HG03439 (cell line): ENCODE data around the gene CXCL13.
"Not testable (repeated sequence)": the region's sequence is repeated elsewhere in the genome, so short reads cannot be mapped to it uniquely, and the experiment has no call there.

Experiments used
- ATAC-seq: cut with Tn5 transposase; IDR thresholded peaks from one replicate; pipeline ENCODE4 v1.9.1; 2021; ENCODE audit warnings: mild to moderate bottlenecking, moderate library complexity; ENCODE audit not compliant: unreplicated experiment

CXCL13 gene

DNA sequence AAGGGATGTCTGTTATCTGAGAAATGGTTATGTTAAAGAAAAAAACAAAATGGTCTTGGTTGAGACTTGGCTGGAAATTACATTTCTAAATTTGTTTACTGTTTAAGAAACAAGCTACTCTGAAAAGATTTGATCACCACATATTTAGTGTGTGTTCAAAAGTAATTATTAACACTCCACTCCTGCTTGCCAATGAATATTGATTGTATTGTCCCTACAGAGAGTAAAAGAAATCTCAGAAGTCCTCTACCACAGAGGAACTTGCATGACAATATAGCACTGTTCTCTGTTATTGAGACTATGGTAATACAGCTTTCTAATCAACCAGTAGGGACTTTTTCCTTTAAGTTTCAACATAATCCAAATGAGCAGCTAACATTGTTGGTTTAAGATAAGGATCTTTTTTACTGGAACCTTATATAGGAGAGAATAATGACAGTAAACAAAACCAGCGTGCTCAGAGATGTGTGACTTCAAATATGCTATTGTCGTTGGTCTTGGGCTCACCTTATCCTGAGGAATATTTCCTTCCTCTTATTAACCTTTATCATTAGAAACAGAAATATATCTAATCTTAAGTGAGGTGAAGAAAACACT lies 47.6 kb downstream of the CXCL13 start:
- ATAC-seq, result no peak

DNA sequence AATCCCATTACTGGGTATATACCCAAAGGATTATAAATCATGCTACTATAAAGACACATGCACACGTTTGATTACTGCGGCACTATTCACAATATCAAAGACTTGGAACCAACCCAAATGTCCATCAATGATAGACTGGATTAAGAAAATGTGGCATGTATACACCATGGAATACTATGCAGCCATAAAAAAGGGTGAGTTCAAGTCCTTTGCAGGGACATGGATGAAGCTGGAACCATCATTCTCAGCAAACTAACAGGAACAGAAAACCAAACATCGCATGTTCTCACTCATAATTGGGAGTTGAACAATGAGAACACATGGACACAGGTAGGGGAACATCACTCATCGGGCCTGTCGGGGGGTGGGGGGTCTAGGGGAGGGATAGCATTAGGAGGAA lies 54.7 kb downstream of the CXCL13 start:
- ATAC-seq, result not testable (repeated sequence)
